Testis (tissue), 3 donors: ENCODE results near the gene FBXW10. TPM values are rescaled to one million over a fixed set of nuclear protein-coding genes. Genes with fewer than 3 reads are reported as not detected.

Experiments
- polyA plus RNA-seq: library from polyadenylated mRNA; stranded (reverse); fragments of 350-450 nt; fragmentation: Illumina TruSeq; extraction: RNeasy Lipid Tissue Mini Kit (QIAGEN cat#74804); gene quantifications from one replicate; pipeline ENCODE4 v1.2.3, GENCODE V29; 2014; ENCODE audit warnings: low read depth, low replicate concordance; ENCODE audit not compliant: insufficient read depth
- small RNA-seq, 2 donors: library from RNA; depleted of rRNA; stranded (forward); fragments of <200 nt; gene quantifications; one replicate each; pipeline ENCODE3, GENCODE V24; 2016
- total RNA-seq, 2 donors: library from RNA; depleted of rRNA; stranded (reverse); fragments of >200 nt; gene quantifications; one replicate each; pipeline ENCODE4 v1.2.3, GENCODE V29; 2016

The FBXW10 gene
- total and polyA plus RNA-seq, 3 donors from 2014 or later, result 7.6 to 30.9 (median 8.9) TPM

Small RNA genes lying within 50 kb of the gene (small RNA-seq; reads per million reads assigned to genes)
- 0 reads per million in 2 donors for gene AC026271.4

Other genes starting within 250 kb of the FBXW10 start
- 10 to 100 TPM; 14.8 to 29.3 TPM for gene TBC1D28, start 99.7 kb upstream of the FBXW10 start, total RNA-seq
- gene TBC1D28, start 99.7 kb upstream of the FBXW10 start, polyA plus RNA-seq, result 21.8 TPM
- 10 to 100 TPM; 11.8 to 12.1 TPM for gene FOXO3B, start 61.7 kb upstream of the FBXW10 start, total RNA-seq
- 3.4 TPM for gene FOXO3B, start 61.7 kb upstream of the FBXW10 start, polyA plus RNA-seq
- 10 to 100 TPM; 49.8 to 51.2 TPM for gene TVP23B, start 37.1 kb downstream of the FBXW10 start, total RNA-seq
- 54.3 TPM for gene TVP23B, start 37.1 kb downstream of the FBXW10 start, polyA plus RNA-seq
- 10 to 100 TPM; 55.4 to 56.1 TPM for gene PRPSAP2, start 114.1 kb downstream of the FBXW10 start, total RNA-seq
- gene PRPSAP2, start 114.1 kb downstream of the FBXW10 start, polyA plus RNA-seq, result 42.8 TPM
- gene SLC5A10, start 208.1 kb downstream of the FBXW10 start, total RNA-seq, result 1 to 10 TPM; 1.1 TPM
- 0.98 TPM for gene SLC5A10, start 208.1 kb downstream of the FBXW10 start, polyA plus RNA-seq